Keratinocyte (primary cell): ENCODE measurements around the gene MARCHF7. TPM values are rescaled to one million over a fixed set of nuclear protein-coding genes. Genes with fewer than 3 reads are reported as not detected.

Source experiments
- DNase-seq: peaks from one replicate; pipeline ENCODE4 v3.0.0-alpha.2; 2011; ENCODE audit warnings: low read depth, missing footprints, low spot score
- FAIRE-seq: peaks from 2 replicates; lab custom pipeline; 2011; peaks lifted over from hg19 to GRCh38; lab: Jason Lieb, UNC
- H2AFZ ChIP-seq: 2 replicates; pipeline ENCODE4 v1.6.0; 2012; ENCODE audit warnings: low read length, control low read depth, inconsistent platforms; ENCODE audit not compliant: control insufficient read depth
- H3K27ac ChIP-seq: 2 replicates; pipeline ENCODE4 v1.5.1; 2011; ENCODE audit warnings: low read length; ENCODE audit not compliant: control insufficient read depth, insufficient read depth
- H3K27me3 ChIP-seq: 3 replicates; pipeline ENCODE4 v1.6.0; 2011; ENCODE audit warnings: low read length; ENCODE audit not compliant: control insufficient read depth, insufficient read depth; ENCODE audit errors: extremely low read depth
- H3K36me3 ChIP-seq, 2 experiments: 2 replicates in 1 of 2; 3 replicates in 1 of 2; pipeline ENCODE4 v1.5.1; 2011; ENCODE audit warnings: low read length in 2 of 2, mild to moderate bottlenecking in 1 of 2; ENCODE audit not compliant: control insufficient read depth in 2 of 2, insufficient read depth in 2 of 2; ENCODE audit errors: extremely low read depth in 1 of 2
- H3K4me1 ChIP-seq: 3 replicates; pipeline ENCODE4 v1.5.1; 2011; ENCODE audit warnings: low read length; ENCODE audit not compliant: control insufficient read depth, insufficient read depth; ENCODE audit errors: extremely low read depth
- H3K4me2 ChIP-seq: 3 replicates; pipeline ENCODE4 v1.6.0; 2011; ENCODE audit warnings: low read depth, low read length; ENCODE audit not compliant: control insufficient read depth, insufficient read depth; ENCODE audit errors: extremely low read depth
- H3K4me3 ChIP-seq, 3 experiments: fragments of 200-600 bp in 1 of 3; sonication (generic) in 1 of 3; 2 replicates in 2 of 3; 3 replicates in 1 of 3; pipeline ENCODE4 v1.5.1; 2011 to 2016; ENCODE audit warnings: low read length in 3 of 3, mild to moderate bottlenecking in 3 of 3, control low read depth in 2 of 3, inconsistent platforms in 1 of 3, low read depth in 1 of 3, mixed read lengths in 1 of 3, mixed run types in 1 of 3, moderate library complexity in 1 of 3; ENCODE audit not compliant: control insufficient read depth in 2 of 3, insufficient read depth in 2 of 3; ENCODE audit errors: extremely low read depth in 1 of 3
- H3K79me2 ChIP-seq: 2 replicates; pipeline ENCODE4 v1.6.0; 2012; ENCODE audit warnings: low read length; ENCODE audit not compliant: control insufficient read depth, insufficient read depth
- H3K9ac ChIP-seq: 3 replicates; pipeline ENCODE4 v1.6.0; 2011; ENCODE audit warnings: low read length; ENCODE audit not compliant: control insufficient read depth, insufficient read depth; ENCODE audit errors: extremely low read depth
- H3K9me1 ChIP-seq: 3 replicates; pipeline ENCODE4 v1.6.0; 2011; ENCODE audit warnings: low read length; ENCODE audit not compliant: control insufficient read depth, insufficient read depth; ENCODE audit errors: extremely low read depth
- H3K9me3 ChIP-seq: 2 replicates; pipeline ENCODE4 v1.5.1; 2012; ENCODE audit warnings: low read depth, low read length; ENCODE audit not compliant: control insufficient read depth
- H4K20me1 ChIP-seq: 3 replicates; pipeline ENCODE4 v1.6.0; 2011; ENCODE audit warnings: low read length; ENCODE audit not compliant: control insufficient read depth, insufficient read depth; ENCODE audit errors: extremely low read depth
- CTCF ChIP-seq, 3 experiments: IDR thresholded peaks in 1 of 3; conservative IDR thresholded peaks in 1 of 3; optimal IDR thresholded peaks in 1 of 3; 2 replicates in 2 of 3; 3 replicates in 1 of 3; pipeline versions ENCODE3 to v1.5.1; 2011; ENCODE audit warnings: low read length in 3 of 3, mild to moderate bottlenecking in 3 of 3, moderate library complexity in 2 of 3, control low read depth in 1 of 3, inconsistent platforms in 1 of 3; ENCODE audit not compliant: insufficient read depth in 2 of 3; ENCODE audit errors: extremely low read depth in 1 of 3
- EZH2 ChIP-seq: IDR thresholded peaks from one replicate; pipeline ENCODE4 v1.6.1; 2012; ENCODE audit warnings: inconsistent platforms, mild to moderate bottlenecking, low read length, moderate library complexity
- dilution Hi-C: fragments of 300-500 bp; cut with MboI; formaldehyde crosslinking; loops from one replicate; pipeline ENCODE4 v1.7.0; 2020; ENCODE audit warnings: low sequenced_read_pairs; ENCODE audit not compliant: extremely low pct_ligation_motif_present
- polyA plus RNA-seq, 5 experiments: library from polyadenylated mRNA; depleted of rRNA in 3 of 5; stranded (reverse) in 3 of 5; stranded (forward) in 1 of 5; unstranded in 1 of 5; fragments of >200 nt; gene quantifications; 1 replicate in 1 of 5; 2 replicates in 3 of 5; 3 replicates in 1 of 5; pipeline versions ENCODE4 v1.2.1 to v1.2.3, GENCODE V29; 2011 to 2012; ENCODE audit warnings: missing spikeins in 2 of 5, low read depth in 1 of 5, low replicate concordance in 1 of 5

MARCHF7 gene
- polyA plus RNA-seq, 1 donor (not counting 4 experiments of a cell fraction or from before 2014, with no cell fraction given): 89.4 TPM

- Histone ChIP-seq H3K79me2 (peaks cover 85% of the 10 kb centered on the region), H3K4me1 (peaks cover 39% of the 10 kb centered on the region), H3K9ac (no peak overlapping the region), H3K4me2 (peak overlapping the region; percentile 43), H4K20me1 (peaks cover 16% of the 10 kb centered on the region), H3K9me3 (no peaks in the 10 kb centered on the region), H2AFZ (no peak overlapping the region), H3K36me3 (peaks cover 16 to 29% of the 10 kb centered on the region in 2 experiments), H3K27me3 (no peaks in the 10 kb centered on the region), H3K27ac (peak overlapping the region; percentile 60), H3K9me1 (peaks cover 6% of the 10 kb centered on the region), H3K4me3 (no peak overlapping the region)
- FAIRE-seq (peak; percentile 5), DNase-seq (no peak)
- TF ChIP-seq EZH2 (no peak), CTCF (optimal IDR thresholded peaks at IDR 0.05 in 1 of 3, IDR thresholded peaks at IDR 0.05 in 1 of 3, conservative IDR thresholded peaks at IDR 0.05 in 1 of 3; ENCODE audit: extremely low read depth in 1 of 3, insufficient read depth in 2 of 3, low read length in 3 of 3) (no peak)
- dilution Hi-C loops: no loop called here
Measured at GRCh38 chr2:159737292-159737916, 25.1 kb downstream of the MARCHF7 start.

GRCh38 chr2:159737917-159738296, 25.6 kb downstream of the MARCHF7 start:
- Histone ChIP-seq H3K9ac (no peak overlapping the region), H3K27ac (peak overlapping the region; percentile 60), H3K79me2 (peaks cover 86% of the 10 kb centered on the region), H3K4me3 (no peak overlapping the region), H3K9me3 (no peaks in the 10 kb centered on the region), H3K4me1 (peaks cover 39% of the 10 kb centered on the region), H2AFZ (no peak overlapping the region), H3K27me3 (no peaks in the 10 kb centered on the region), H3K4me2 (no peak overlapping the region), H3K9me1 (peaks cover 4% of the 10 kb centered on the region), H4K20me1 (peaks cover 17% of the 10 kb centered on the region), H3K36me3 (peaks cover 15 to 29% of the 10 kb centered on the region in 2 experiments)
- TF ChIP-seq EZH2 (no peak), CTCF (optimal IDR thresholded peaks at IDR 0.05 in 1 of 3, IDR thresholded peaks at IDR 0.05 in 1 of 3, conservative IDR thresholded peaks at IDR 0.05 in 1 of 3; ENCODE audit: extremely low read depth in 1 of 3, insufficient read depth in 2 of 3, low read length in 3 of 3) (no peak)
- no peak for DNase-seq
- dilution Hi-C loops: no loop called here
- FAIRE-seq: no peak
